ENCODE results near the gene APOC1.

Gene APOC1

GRCh38 chr19:44957526-44957925 is 43.1 kb downstream of the APOC1 start:
- DNase-seq, result no peak

- DNase-seq, result no peak
These were observed 43.7 kb downstream of the APOC1 start for GRCh38 chr19:44958090-44958489.

- DNase-seq, result no peak
These were observed 45.3 kb downstream of the APOC1 start for GRCh38 chr19:44959691-44960090.

- no peak for DNase-seq
These were observed 46.7 kb downstream of the APOC1 start for GRCh38 chr19:44960906-44961728.

GRCh38 chr19:44961821-44962220 is 47.4 kb downstream of the APOC1 start:
- DNase-seq, result no peak

- DNase-seq, result no peak
These were observed 53.7 kb downstream of the APOC1 start for GRCh38 chr19:44968118-44968517.

GRCh38 chr19:44968670-44969069 is 54.3 kb downstream of the APOC1 start:
- DNase-seq, result no peak
